Smooth muscle cell of the umbilical artery (primary cell): Measurements from ENCODE around the gene SYNM. TPM values are rescaled to one million over a fixed set of nuclear protein-coding genes. Genes with fewer than 3 reads are reported as not detected.

Experiments used
- total RNA-seq: library from RNA; depleted of rRNA; stranded (reverse); fragments of >200 nt; gene quantifications from 2 replicates; pipeline ENCODE4 v1.2.3, GENCODE V29; 2014

SYNM gene, protein sequence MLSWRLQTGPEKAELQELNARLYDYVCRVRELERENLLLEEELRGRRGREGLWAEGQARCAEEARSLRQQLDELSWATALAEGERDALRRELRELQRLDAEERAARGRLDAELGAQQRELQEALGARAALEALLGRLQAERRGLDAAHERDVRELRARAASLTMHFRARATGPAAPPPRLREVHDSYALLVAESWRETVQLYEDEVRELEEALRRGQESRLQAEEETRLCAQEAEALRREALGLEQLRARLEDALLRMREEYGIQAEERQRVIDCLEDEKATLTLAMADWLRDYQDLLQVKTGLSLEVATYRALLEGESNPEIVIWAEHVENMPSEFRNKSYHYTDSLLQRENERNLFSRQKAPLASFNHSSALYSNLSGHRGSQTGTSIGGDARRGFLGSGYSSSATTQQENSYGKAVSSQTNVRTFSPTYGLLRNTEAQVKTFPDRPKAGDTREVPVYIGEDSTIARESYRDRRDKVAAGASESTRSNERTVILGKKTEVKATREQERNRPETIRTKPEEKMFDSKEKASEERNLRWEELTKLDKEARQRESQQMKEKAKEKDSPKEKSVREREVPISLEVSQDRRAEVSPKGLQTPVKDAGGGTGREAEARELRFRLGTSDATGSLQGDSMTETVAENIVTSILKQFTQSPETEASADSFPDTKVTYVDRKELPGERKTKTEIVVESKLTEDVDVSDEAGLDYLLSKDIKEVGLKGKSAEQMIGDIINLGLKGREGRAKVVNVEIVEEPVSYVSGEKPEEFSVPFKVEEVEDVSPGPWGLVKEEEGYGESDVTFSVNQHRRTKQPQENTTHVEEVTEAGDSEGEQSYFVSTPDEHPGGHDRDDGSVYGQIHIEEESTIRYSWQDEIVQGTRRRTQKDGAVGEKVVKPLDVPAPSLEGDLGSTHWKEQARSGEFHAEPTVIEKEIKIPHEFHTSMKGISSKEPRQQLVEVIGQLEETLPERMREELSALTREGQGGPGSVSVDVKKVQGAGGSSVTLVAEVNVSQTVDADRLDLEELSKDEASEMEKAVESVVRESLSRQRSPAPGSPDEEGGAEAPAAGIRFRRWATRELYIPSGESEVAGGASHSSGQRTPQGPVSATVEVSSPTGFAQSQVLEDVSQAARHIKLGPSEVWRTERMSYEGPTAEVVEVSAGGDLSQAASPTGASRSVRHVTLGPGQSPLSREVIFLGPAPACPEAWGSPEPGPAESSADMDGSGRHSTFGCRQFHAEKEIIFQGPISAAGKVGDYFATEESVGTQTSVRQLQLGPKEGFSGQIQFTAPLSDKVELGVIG (N-terminal part only)
- total RNA-seq, result 20.0 and 48.4 TPM in 2 replicates

DNA sequence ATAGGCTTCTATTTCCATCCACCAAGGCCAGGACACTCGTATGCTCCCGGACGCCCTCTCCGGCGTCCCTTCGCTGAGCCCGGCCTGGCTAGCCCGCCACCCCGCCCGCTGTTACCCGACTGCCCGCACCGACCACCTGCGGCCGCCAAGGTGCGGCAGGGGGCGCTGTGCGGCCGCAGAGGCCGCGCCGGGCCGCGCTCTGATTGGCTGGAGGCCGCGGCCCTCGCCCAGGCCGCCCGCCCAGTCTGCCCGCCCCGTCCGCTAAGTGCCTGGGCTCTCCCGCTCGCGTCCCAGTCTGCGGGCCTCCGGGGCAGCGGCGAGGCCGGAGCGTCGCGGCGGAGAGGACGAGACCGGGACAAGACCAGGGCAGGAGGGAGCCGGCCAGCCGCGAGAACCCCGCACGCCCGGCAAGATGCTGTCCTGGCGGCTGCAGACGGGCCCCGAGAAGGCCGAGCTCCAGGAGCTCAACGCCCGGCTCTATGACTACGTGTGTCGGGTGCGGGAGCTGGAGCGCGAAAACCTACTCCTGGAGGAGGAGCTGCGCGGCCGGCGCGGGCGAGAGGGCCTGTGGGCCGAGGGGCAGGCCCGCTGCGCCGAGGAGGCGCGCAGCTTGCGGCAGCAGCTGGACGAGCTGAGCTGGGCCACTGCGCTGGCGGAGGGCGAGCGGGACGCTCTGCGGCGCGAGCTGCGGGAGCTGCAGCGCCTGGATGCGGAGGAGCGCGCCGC lies at the start of gene SYNM:
Gene SYNM (plus strand): TSS at position 293 of the 726 bp plus-strand sequence. CDS start 120 bp downstream, at position 413.

Other genes with a start within 250 kb of the SYNM start
- gene PGPEP1L, start 97.3 kb upstream of the SYNM start, total RNA-seq, result not detected in 2 replicates
- gene TTC23, start 144.5 kb downstream of the SYNM start, total RNA-seq, result 32.6 and 36.2 TPM in 2 replicates
- gene LRRC28, start 146.4 kb downstream of the SYNM start, total RNA-seq, result 21.4 and 21.7 TPM in 2 replicates